Esophagus squamous epithelium (tissue), 5 donors: ENCODE data around the gene PRKCA. TPM values are rescaled to one million over a fixed set of nuclear protein-coding genes. Genes with fewer than 3 reads are reported as not detected.

Experiments
- DNase-seq: peaks from one replicate; lab custom pipeline; 2025; lab: John Stamatoyannopoulos, UW
- H3K27ac ChIP-seq, 4 donors: fragments of 200-600 bp; sonication (generic); one replicate each; pipeline ENCODE4 v1.5.1; 2016 to 2019; ENCODE audit warnings: mild to moderate bottlenecking in 1 of 4
- H3K27me3 ChIP-seq, 4 donors: fragments of 200-600 bp; sonication (generic); 1 replicate in 3 of 4; 2 replicates in 1 of 4; pipeline versions ENCODE4 v1.5.1 to v1.6.0; 2017 to 2021; ENCODE audit warnings: antibody characterized with exemption in 1 of 4
- H3K36me3 ChIP-seq, 3 donors: fragments of 200-600 bp; sonication (generic); one replicate each; pipeline ENCODE4 v1.5.1; 2016 to 2019
- H3K4me1 ChIP-seq, 3 donors: fragments of 200-600 bp; sonication (generic); one replicate each; pipeline ENCODE4 v1.5.1; 2017 to 2019
- H3K4me3 ChIP-seq, 4 donors: fragments of 200-600 bp; sonication (generic); 1 replicate in 3 of 4; 2 replicates in 1 of 4; pipeline ENCODE4 v1.5.1; 2016 to 2019; ENCODE audit warnings: mild to moderate bottlenecking in 2 of 4, moderate library complexity in 1 of 4
- H3K9me3 ChIP-seq, 3 donors: fragments of 200-600 bp; sonication (generic); one replicate each; pipeline ENCODE4 v1.5.1; 2016 to 2019
- CTCF ChIP-seq, 6 experiments: fragments of 450-650 bp in 4 of 6; fragments of 200-600 bp in 2 of 6; sonication (generic) in 2 of 6; IDR thresholded peaks; one replicate each; pipeline ENCODE4 v1.5.1; 2016 to 2019; ENCODE audit warnings: antibody characterized with exemption in 6 of 6, mild to moderate bottlenecking in 4 of 6, moderate library complexity in 4 of 6
- POLR2A ChIP-seq, 4 donors: fragments of 450-650 bp; IDR thresholded peaks; one replicate each; pipeline ENCODE4 v1.6.1; 2017; ENCODE audit warnings: antibody characterized with exemption in 4 of 4, mild to moderate bottlenecking in 4 of 4, moderate library complexity in 3 of 4
- WGBS, 2 donors: methylation state at CpG; one replicate each; pipeline ENCODE4 v1.1.5; 2018; 5-methylcytosine and 5-hydroxymethylcytosine counted together
- intact Hi-C: fragments of 100-400 bp; cut with DNase I; formaldehyde crosslinking; loops from one replicate; pipeline ENCODE4 v1.15.0; 2022
- total RNA-seq, 4 donors: library from RNA; depleted of rRNA; stranded (reverse); fragments of >200 nt; gene quantifications; one replicate each; pipeline ENCODE4 v1.1.0, GENCODE V29; 2016
- donor health status: DM: yes; HTN: yes; CAD: no.

Gene PRKCA
- total RNA-seq, 4 donors from 2014 or later, result 2.4 to 9.2 (median 4.2) TPM

GRCh38 chr17:66837226-66837625, 534.8 kb downstream of the PRKCA start:
- H3K27me3 ChIP-seq, result peaks cover 4 to 79% (median 9%) of the 10 kb centered on the region in 4 donors
- 75% methylated on average over 1 of the region's 1 CpG; no CpG with 5 or more reads in 1 of the 2 donors for WGBS, 2 donors
- no peaks in the 10 kb centered on the region for H3K9me3 ChIP-seq
- no peak for DNase-seq
- H3K36me3 ChIP-seq, result no peaks in the 10 kb centered on the region
- peaks cover 0 to 6% (median 0%) of the 10 kb centered on the region in 3 donors for H3K4me1 ChIP-seq
- no peak overlapping the region for H3K4me3 ChIP-seq
- no peak overlapping the region for H3K27ac ChIP-seq
- intact Hi-C loops, result no loop called here
- TF ChIP-seq POLR2A (IDR thresholded peaks at IDR 0.05) (no peak), CTCF (IDR thresholded peaks at IDR 0.05) (no peak)

GRCh38 chr17:66837885-66838665, 535.7 kb downstream of the PRKCA start:
- 56 to 75% methylated on average over 9 to 10 of the region's 11 CpGs for WGBS, 2 donors
- Histone ChIP-seq H3K9me3 (no peaks in the 10 kb centered on the region), H3K27me3 (peaks cover 4 to 79% (median 9%) of the 10 kb centered on the region in 4 donors)

GRCh38 chr17:66839616-66840015, 537.2 kb downstream of the PRKCA start:
- TF ChIP-seq CTCF (IDR thresholded peaks at IDR 0.05) (no peak), POLR2A (IDR thresholded peaks at IDR 0.05) (no peak)
- intact Hi-C loops, result no loop called here
- Histone ChIP-seq H3K36me3 (no peaks in the 10 kb centered on the region), H3K9me3 (no peaks in the 10 kb centered on the region), H3K27me3 (peaks cover 4 to 65% (median 7%) of the 10 kb centered on the region in 4 donors), H3K4me1 (peaks cover 0 to 6% (median 0%) of the 10 kb centered on the region in 3 donors), H3K4me3 (no peak overlapping the region), H3K27ac (no peak overlapping the region)
- DNase-seq, result no peak
- 74 to 80% methylated on average over 6 to 9 of the region's 9 CpGs for WGBS, 2 donors

More at GRCh38 chr17:66837885-66838665, 535.7 kb downstream of the PRKCA start:
- Histone ChIP-seq H3K36me3 (no peaks in the 10 kb centered on the region), H3K4me1 (peaks cover 0 to 6% (median 0%) of the 10 kb centered on the region in 3 donors), H3K4me3 (no peak overlapping the region), H3K27ac (no peak overlapping the region)
- DNase-seq, result no peak
- TF ChIP-seq POLR2A (IDR thresholded peaks at IDR 0.05) (no peak), CTCF (IDR thresholded peaks at IDR 0.05) (no peak)
- intact Hi-C loops, result no loop called here

- DNase-seq, result no peak
- Histone ChIP-seq H3K27me3 (peaks cover 2 to 61% (median 3%) of the 10 kb centered on the region in 4 donors), H3K4me1 (peaks cover 0 to 1% (median 0%) of the 10 kb centered on the region in 3 donors), H3K27ac (no peak overlapping the region), H3K36me3 (no peaks in the 10 kb centered on the region), H3K9me3 (no peaks in the 10 kb centered on the region), H3K4me3 (no peak overlapping the region)
- intact Hi-C loops, result no loop called here
- TF ChIP-seq CTCF (IDR thresholded peaks at IDR 0.05) (no peak), POLR2A (IDR thresholded peaks at IDR 0.05) (no peak)
- WGBS, 2 donors, result 60 to 70% methylated on average over 1 to 8 of the region's 10 CpGs
Observed at GRCh38 chr17:66840061-66840460, 537.6 kb downstream of the PRKCA start.

- WGBS, 2 donors, result 8 to 80% methylated on average over 1 to 2 of the region's 4 CpGs
- H3K9me3 ChIP-seq, result no peaks in the 10 kb centered on the region
- intact Hi-C loops, result no loop called here
- H3K4me3 ChIP-seq, result no peak overlapping the region
- no peak for DNase-seq
- TF ChIP-seq POLR2A (IDR thresholded peaks at IDR 0.05) (no peak), CTCF (IDR thresholded peaks at IDR 0.05) (no peak)
- H3K27ac ChIP-seq, result no peak overlapping the region
- H3K4me1 ChIP-seq, result no peaks in the 10 kb centered on the region
- no peaks in the 10 kb centered on the region for H3K36me3 ChIP-seq
- peaks cover 0 to 54% (median 0%) of the 10 kb centered on the region in 4 donors for H3K27me3 ChIP-seq
Observed at GRCh38 chr17:66841328-66841727, 538.9 kb downstream of the PRKCA start.
